HT-29 (cell line): ENCODE results near the gene CAP1. TPM values are rescaled to one million over a fixed set of nuclear protein-coding genes. Genes with fewer than 3 reads are reported as not detected.
"Not testable (repeated sequence)": the region's sequence is repeated elsewhere in the genome, so short reads cannot be mapped to it uniquely, and the experiment has no call there.

Experiments used
- DNase-seq: peaks from one replicate; pipeline ENCODE4 v3.0.0-alpha.2; 2015; ENCODE audit warnings: low spot score
- total RNA-seq: library from RNA; depleted of rRNA; stranded (reverse); fragments of >200 nt; shearing (Covaris generic); gene quantifications from 2 replicates; pipeline ENCODE4 v1.2.3, GENCODE V29; 2014

CAP1 gene
- total RNA-seq, 1 experiment from 2014 or later: 169 TPM

DNA sequence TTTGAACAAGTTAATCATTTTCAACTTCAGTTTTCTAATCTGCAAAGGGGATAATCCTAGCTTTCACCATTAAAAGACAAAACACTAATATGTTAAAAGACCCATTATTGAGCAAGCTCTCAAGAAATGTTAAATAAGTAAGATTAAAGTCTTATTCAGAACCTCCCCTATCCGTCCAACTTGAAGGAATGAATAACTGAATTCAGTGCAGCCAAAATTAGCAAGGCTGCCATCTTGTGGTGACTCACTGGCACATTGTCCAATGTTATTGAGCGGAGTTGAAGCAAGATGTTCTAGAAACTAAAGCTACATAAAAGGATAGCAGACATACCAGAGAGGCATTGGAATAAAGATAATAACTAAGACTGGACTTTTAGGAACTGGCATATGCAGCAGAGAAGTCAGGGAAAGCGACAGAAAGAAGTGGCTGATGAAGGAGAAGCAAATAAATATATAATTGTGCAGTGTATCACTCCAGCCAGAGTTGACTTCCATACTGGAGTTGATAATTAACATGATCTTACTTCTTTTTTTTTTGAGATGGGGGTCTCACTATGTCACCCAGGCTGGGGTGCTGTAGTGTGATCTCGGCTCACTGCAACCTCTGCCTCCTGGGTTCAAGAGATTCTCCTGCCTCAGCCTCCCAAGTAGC is 8.2 kb upstream of the CAP1 start:
- peak; percentile 83 for DNase-seq

DNA sequence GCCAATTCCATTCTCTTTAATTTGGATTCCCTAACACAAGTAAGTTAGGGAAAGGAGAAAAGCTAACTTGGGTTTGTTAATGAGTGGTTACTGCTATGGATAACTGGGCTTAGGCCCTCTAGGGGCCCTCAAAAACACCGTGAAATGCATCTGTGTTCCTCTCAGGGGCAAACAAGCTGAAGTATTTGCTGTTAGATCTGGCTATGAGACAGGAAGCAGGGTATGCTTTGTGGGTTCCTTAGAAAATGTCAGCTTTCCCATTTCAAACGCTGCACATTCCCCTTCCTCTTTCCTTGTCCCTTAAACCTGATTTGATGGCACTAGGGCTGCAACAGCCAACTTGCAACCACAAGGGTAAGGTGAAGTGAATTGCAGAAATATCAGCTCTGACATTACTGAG is 5.7 kb upstream of the CAP1 start:
- no peak for DNase-seq

- DNase-seq: no peak
Measured at GRCh38 chr1:40036574-40036973, 4.0 kb upstream of the CAP1 start.

DNA sequence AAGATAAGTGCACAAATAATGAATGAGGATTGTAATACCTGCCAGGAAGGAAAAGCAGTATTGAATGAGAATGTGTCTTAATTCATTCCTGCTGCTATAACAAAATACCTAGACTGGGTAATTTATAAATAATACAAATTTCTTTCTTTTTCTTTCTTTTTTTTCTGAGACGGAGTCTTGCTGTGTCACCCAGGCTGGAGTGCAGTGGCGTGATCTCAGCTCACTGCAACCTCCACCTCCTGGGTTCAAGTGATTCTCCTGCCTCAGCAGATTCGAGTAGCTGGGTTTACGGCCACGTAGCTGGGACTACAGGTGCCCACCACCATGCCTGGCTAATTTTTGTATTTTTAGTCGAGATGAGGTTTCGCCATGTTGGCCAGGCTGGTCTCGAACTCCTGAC is 3.3 kb upstream of the CAP1 start:
- not testable (repeated sequence) for DNase-seq

DNA sequence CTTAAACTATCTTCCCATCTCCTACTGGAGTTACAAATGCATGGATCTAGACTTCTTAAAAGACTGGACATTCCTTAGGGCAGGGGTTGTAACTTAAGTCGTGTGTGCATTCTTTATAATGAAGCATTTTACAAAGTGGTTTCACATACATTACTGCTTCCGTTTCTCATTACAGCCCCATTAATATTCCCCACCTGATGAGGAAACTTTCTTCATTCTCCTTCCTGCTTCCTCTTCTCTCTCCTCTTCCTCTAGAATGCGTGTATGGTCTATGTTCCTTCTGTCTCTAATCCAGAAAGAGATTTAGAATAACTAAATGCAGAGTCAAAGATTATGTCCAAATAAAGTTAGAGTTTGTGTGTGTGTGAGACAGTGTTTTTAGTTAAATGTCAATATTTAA is 1.8 kb upstream of the CAP1 start:
- no peak for DNase-seq

DNA sequence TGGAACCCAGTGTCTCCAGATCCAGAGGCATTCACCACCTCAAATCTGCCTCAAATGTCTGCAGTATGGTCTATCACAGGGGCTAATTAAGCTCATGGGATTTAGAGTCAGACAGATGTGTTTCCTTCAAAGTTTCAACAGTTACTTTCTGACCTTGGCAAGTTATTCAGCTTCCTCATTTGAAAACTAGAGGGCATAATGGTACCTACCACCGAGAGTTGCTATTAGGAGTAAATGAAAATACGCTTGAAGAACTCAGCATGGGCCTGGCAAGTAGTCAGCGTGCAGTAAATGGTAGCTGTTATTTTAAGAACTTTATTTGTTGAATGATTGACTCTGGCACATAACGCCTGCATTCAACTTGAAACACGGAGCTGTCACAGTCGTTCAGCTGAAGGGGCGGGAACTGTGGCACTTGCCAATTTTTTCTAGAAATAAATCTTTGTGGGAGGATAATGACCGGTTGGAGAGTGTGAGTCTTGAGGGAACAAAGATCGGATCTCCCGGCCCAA is 1.2 kb upstream of the CAP1 start:
- DNase-seq: no peak

- DNase-seq: peak; percentile 83
Measured at GRCh38 chr1:40039757-40040510, 595 bp upstream of the CAP1 start.

DNA sequence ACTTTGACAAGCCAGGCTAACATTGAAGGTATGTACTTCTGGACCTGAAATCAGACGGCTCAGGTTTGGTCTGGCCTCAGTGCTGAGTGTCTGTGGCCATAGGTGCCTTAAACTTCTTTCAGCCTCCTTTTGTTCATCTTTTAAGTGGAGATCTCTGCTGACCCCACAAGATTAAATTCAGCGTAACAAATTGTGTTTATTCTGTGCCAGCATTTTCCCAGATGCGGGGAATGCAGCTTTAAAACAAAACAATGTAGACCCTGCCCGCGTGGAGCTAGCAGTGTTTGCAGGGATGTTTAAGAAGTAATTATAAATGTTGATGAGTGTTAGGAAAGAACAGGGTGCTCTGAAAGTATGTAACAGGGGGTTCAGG is 923 bp downstream of the CAP1 start:
- DNase-seq: no peak

- no peak for DNase-seq
Measured at GRCh38 chr1:40042341-40042740, 1.8 kb downstream of the CAP1 start.

- no peak for DNase-seq
Measured at GRCh38 chr1:40044110-40044509, 3.6 kb downstream of the CAP1 start.

DNA sequence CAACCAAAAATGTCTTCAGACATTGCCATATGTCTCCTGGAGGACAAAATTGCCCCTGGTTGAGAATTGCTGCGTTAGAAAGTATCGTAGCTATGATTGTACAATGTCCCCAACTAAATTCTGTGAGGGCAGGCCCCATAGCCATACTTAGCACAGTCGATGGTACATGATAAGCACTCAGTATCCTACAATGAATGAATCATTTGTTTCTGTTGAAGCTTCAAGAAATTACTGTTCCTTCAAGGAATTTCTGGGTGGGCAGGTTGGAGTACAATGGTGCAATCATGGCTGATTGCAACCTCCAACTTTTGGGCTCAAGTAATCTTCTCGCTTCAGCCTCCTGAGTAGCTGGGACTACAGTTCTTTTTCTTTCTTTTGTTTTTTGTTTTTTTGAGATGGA is 4.7 kb downstream of the CAP1 start:
- DNase-seq: no peak

DNA sequence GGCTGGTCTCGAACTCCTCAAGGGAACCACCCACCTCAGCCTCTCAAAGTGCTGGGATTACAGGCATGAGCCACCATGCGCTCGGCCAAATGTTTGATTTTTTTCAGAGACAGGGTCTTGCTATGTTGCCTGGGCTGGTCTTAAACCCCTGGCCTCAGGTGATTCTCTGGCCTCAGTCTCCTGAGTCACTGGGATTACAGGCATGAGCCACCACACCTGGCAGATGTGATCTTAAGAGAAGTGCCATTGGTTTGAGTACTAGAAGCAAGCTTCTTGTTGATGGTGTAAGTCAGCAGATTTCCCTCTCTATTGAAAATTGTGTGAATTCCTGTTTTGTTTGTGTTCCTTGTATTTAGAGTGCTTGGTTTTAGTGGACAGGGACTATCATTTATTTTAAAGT is 5.2 kb downstream of the CAP1 start:
- DNase-seq: no peak

DNA sequence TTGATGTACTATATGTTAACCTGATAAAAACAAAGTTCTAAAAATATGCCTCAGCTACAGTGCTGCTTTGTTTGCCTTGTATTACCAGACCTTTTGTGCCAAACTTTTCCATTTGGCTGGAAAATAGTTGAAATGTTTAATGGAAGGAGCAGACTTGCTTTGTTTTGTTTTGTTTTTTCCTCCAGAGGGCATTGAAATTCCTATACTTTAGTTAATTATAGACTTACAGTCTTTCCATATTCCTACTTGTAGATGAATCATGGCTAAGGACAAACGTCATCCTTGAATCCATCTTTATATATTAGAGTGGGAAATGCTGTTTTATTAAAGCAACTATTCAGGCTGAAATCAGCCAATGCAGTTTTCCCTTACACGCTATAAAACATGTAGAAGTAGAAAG is 6.7 kb downstream of the CAP1 start:
- no peak for DNase-seq

DNA sequence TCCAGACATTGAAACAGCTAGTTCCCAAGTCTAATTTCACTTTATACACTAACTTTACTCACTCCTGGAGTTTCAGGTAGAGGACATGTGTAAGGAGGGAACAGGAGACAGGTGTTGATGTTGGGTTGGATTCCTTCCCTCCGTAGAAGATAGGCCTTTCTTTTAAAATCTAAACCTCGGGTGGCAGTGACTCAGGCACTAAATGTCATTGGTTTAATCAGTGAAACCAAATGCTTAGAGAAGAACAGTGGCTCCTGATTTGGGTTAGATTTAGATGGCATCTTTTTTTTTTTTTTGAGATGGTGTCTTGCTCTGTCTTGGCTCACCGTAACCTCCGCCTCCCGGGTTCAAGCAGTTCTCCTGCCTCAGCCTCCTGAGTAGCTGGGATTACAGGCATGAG is 7.2 kb downstream of the CAP1 start:
- DNase-seq: no peak

GRCh38 chr1:40049725-40050124 is 9.2 kb downstream of the CAP1 start:
- DNase-seq: no peak

DNA sequence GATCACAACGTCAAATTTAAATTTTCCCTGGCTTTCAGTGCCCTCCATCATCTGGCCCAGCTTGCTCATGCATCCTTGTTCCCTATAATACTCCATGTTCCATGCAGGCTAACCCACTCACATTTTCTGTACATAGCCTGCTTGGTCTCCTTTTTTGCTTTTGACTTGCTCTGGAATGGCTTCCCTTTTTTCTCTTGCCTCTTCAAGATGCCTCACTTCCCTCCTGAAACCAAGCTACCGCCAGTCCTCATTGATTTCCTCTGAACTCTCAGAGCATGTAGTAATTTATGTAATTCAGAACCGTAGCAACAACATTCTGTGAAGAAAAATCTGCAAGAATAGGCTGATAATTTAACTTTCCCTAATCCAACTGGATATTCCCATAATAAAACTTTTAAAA is 10.3 kb downstream of the CAP1 start:
- no peak for DNase-seq

GRCh38 chr1:40053138-40053887 is 12.8 kb downstream of the CAP1 start:
- no peak for DNase-seq

DNA sequence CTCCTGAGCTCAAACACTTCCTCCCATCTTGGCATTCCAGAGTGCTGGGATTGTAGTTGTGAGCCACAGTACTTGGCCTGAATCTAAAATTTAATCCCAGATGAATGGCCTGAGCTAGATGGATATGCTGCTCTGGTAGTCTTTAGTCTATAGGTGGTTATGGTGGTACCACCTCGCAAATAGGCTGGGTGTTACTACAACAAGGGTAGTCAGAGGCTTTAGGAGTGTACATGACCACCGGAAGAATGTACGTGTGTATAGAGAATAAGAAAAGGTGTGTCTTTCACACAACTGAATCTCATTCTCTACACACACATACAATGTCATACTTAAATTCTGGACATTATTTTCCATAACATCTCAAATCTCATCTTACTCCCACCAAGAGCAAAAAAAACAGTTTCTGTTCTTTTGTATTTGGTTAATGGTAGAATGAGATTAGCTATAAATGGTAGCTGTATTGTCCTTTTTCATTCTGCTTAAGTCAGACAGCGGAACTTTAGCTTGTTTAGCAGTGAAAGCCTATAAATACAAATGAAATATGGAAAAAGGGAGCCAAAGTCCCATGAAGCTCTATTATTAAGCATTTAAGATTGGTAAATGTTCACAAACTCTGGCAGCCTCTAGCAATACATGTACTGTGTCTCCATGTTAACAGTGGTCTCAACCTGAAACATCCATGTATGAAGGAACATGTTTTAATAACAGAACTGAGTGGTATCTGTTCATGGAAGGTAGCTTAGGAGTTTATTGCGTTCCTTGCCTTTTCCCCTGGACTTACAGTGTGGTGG is 16.2 kb downstream of the CAP1 start:
- no peak for DNase-seq

- DNase-seq: no peak
Measured at GRCh38 chr1:40057310-40058030, 16.9 kb downstream of the CAP1 start.

- DNase-seq: no peak
Measured at GRCh38 chr1:40058097-40058452, 17.5 kb downstream of the CAP1 start.
